ENCODE results near the gene MAST4.

- TF ChIP-seq CTCF (conservative IDR thresholded peaks at IDR 0.05 in 1 of 2, IDR thresholded peaks at IDR 0.05 in 1 of 2; ENCODE audit: low read depth in 1 of 2, low read length in 2 of 2) = no peak
- no peak for TF ChIP-seq EZH2 (IDR thresholded peaks at IDR 0.05; ENCODE audit: low read length, missing control alignments)
Observed at GRCh38 chr5:66854416-66854815, 258.2 kb downstream of the MAST4 start.

Data from fibroblast of lung (primary cell).